ENCODE results near the gene TRIM52.

DNA sequence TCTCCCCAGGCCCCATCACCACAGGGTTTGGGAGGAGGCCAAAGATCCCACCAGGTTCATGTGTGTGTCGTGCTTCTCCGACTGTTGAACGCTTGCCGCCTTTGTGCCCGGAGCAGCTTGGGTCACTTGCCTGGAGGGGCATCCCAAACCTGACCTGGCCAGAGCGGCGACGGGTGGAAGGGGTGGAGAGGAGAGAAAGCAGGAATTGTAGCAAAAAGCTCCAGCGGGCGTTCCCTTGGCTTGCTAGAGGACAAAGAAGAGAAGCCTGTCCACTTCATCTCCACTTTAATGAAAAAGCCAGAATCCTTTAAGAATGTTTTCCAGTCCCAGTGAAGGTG lies 40.8 kb downstream of the TRIM52 start:
- TF ChIP-seq POLR2AphosphoS5 (IDR thresholded peaks at IDR 0.05): no peak
- TF ChIP-seq, protein P1, sequence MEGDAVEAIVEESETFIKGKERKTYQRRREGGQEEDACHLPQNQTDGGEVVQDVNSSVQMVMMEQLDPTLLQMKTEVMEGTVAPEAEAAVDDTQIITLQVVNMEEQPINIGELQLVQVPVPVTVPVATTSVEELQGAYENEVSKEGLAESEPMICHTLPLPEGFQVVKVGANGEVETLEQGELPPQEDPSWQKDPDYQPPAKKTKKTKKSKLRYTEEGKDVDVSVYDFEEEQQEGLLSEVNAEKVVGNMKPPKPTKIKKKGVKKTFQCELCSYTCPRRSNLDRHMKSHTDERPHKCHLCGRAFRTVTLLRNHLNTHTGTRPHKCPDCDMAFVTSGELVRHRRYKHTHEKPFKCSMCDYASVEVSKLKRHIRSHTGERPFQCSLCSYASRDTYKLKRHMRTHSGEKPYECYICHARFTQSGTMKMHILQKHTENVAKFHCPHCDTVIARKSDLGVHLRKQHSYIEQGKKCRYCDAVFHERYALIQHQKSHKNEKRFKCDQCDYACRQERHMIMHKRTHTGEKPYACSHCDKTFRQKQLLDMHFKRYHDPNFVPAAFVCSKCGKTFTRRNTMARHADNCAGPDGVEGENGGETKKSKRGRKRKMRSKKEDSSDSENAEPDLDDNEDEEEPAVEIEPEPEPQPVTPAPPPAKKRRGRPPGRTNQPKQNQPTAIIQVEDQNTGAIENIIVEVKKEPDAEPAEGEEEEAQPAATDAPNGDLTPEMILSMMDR (IDR thresholded peaks at IDR 0.05; ENCODE audit: poor library complexity, severe bottlenecking): no peak
- no peak for TF ChIP-seq TAF1 (IDR thresholded peaks at IDR 0.05; ENCODE audit: low read depth)
- TF ChIP-seq RAD21 (conservative IDR thresholded peaks at IDR 0.05): no peak
- TF ChIP-seq EZH2 (IDR thresholded peaks at IDR 0.05; ENCODE audit: borderline replicate concordance, insufficient read depth, low read length, poor library complexity, severe bottlenecking): no peak
- TF ChIP-seq, protein P2, sequence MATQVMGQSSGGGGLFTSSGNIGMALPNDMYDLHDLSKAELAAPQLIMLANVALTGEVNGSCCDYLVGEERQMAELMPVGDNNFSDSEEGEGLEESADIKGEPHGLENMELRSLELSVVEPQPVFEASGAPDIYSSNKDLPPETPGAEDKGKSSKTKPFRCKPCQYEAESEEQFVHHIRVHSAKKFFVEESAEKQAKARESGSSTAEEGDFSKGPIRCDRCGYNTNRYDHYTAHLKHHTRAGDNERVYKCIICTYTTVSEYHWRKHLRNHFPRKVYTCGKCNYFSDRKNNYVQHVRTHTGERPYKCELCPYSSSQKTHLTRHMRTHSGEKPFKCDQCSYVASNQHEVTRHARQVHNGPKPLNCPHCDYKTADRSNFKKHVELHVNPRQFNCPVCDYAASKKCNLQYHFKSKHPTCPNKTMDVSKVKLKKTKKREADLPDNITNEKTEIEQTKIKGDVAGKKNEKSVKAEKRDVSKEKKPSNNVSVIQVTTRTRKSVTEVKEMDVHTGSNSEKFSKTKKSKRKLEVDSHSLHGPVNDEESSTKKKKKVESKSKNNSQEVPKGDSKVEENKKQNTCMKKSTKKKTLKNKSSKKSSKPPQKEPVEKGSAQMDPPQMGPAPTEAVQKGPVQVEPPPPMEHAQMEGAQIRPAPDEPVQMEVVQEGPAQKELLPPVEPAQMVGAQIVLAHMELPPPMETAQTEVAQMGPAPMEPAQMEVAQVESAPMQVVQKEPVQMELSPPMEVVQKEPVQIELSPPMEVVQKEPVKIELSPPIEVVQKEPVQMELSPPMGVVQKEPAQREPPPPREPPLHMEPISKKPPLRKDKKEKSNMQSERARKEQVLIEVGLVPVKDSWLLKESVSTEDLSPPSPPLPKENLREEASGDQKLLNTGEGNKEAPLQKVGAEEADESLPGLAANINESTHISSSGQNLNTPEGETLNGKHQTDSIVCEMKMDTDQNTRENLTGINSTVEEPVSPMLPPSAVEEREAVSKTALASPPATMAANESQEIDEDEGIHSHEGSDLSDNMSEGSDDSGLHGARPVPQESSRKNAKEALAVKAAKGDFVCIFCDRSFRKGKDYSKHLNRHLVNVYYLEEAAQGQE (IDR thresholded peaks at IDR 0.05; ENCODE audit: borderline replicate concordance): no peak
